Lung (tissue), 12 donors: ENCODE data around the gene PRR30. TPM values are rescaled to one million over a fixed set of nuclear protein-coding genes. Genes with fewer than 3 reads are reported as not detected.

Source experiments
- ATAC-seq: fragments of 200-7000 bp; cut with Tn5 transposase; one replicate; pipeline ENCODE4 v1.9.1; 2020; ENCODE audit warnings: moderate number of reproducible peaks; ENCODE audit not compliant: insufficient read depth, low FRiP score
- DNase-seq, 3 donors: peaks; one replicate each; pipeline ENCODE4 v3.0.0-alpha.2; 2013 to 2017
- H3K27ac ChIP-seq, 2 donors: one replicate each; pipeline ENCODE4 v1.5.1; 2013; ENCODE audit warnings: mild to moderate bottlenecking in 2 of 2, moderate library complexity in 2 of 2, control low read depth in 1 of 2, inconsistent platforms in 1 of 2, low read depth in 1 of 2, low read length in 1 of 2
- H3K27me3 ChIP-seq, 3 donors: one replicate each; pipeline ENCODE4 v1.5.1; 2013; ENCODE audit warnings: low read length in 2 of 3; ENCODE audit not compliant: control insufficient read depth in 3 of 3, insufficient read depth in 3 of 3
- H3K36me3 ChIP-seq, 4 donors: one replicate each; pipeline ENCODE4 v1.5.1; 2013; ENCODE audit warnings: low read length in 4 of 4, mild to moderate bottlenecking in 1 of 4, moderate library complexity in 1 of 4; ENCODE audit not compliant: control insufficient read depth in 4 of 4, insufficient read depth in 4 of 4
- H3K4me1 ChIP-seq, 5 donors: one replicate each; pipeline ENCODE4 v1.5.1; 2013; ENCODE audit warnings: low read length in 5 of 5, mild to moderate bottlenecking in 2 of 5, moderate library complexity in 1 of 5; ENCODE audit not compliant: control insufficient read depth in 5 of 5, insufficient read depth in 5 of 5
- H3K4me3 ChIP-seq: one replicate; pipeline ENCODE4 v1.5.1; 2013; ENCODE audit warnings: mild to moderate bottlenecking, control low read depth, moderate library complexity
- H3K9ac ChIP-seq, 2 donors: one replicate each; pipeline ENCODE4 v1.5.1; 2013; ENCODE audit warnings: low read length in 2 of 2, control low read depth in 1 of 2; ENCODE audit not compliant: insufficient read depth in 1 of 2
- H3K9me3 ChIP-seq, 4 donors: one replicate each; pipeline ENCODE4 v1.5.1; 2013; ENCODE audit warnings: low read length in 3 of 4, mild to moderate bottlenecking in 1 of 4, moderate library complexity in 1 of 4; ENCODE audit not compliant: control insufficient read depth in 4 of 4, insufficient read depth in 3 of 4
- WGBS, 2 donors: extraction: QIAGEN DNeasy Blood & Tissue Kit; methylation state at CpG; one replicate each; pipeline ENCODE4 v1.1.7; 2013; 5-methylcytosine and 5-hydroxymethylcytosine counted together
- polyA plus RNA-seq, 2 donors: library from polyadenylated mRNA; stranded (reverse); fragments of 200-250 nt; gene quantifications; one replicate each; pipeline ENCODE4 v1.2.1, GENCODE V29; 2013
- total RNA-seq, 2 donors: library from RNA; depleted of rRNA in 1 of 2; stranded (reverse); fragments of >200 nt in 1 of 2; gene quantifications; one replicate each; pipeline ENCODE4 v1.2.1, GENCODE V29; 2014 to 2021
- TF ChIP-seq, protein P1 (sequence below): IDR thresholded peaks from 2 replicates; pipeline ENCODE4 v1.5.1; 2012; ENCODE audit warnings: mild to moderate bottlenecking; ENCODE audit errors: control extremely low read depth, extremely low read depth
- donor health status: control.
- donor health status: control.
- donor health status: Bipolar disorder and iron deficiency.
- donor health status: healthy.
- donor health status: DM: yes; HTN: yes; CAD: no.

The PRR30 gene
- total and polyA plus RNA-seq, 4 donors = not detected

DNA sequence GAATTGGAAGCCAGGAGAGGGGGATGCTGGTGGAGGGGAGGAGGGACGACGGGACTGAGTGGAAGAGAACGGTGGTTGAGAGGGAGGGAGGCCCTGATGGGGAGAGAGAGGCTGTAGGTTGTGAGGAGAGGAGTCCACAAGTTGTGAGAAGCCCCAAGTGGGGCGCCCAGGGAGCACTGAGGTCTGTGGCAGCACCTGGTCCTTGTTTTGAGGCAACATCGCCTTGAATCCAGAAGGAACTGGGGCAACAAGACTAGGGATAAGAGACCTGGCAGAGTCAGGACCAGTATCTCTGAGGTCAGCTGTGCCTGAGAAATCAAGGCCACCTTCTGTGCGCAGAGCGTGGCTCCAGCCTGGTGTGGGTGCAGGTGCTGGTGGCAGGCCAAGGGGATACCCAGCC lies 1.1 kb downstream of the PRR30 start:
- WGBS, 2 donors = 84 to 90% methylated on average over 7 of the region's 7 CpGs
- peaks cover 0 to 3% (median 0%) of the 10 kb centered on the region in 4 donors for H3K36me3 ChIP-seq
- H3K27ac ChIP-seq = no peak overlapping the region
- no peaks in the 10 kb centered on the region for H3K27me3 ChIP-seq
- TF ChIP-seq, protein P1, sequence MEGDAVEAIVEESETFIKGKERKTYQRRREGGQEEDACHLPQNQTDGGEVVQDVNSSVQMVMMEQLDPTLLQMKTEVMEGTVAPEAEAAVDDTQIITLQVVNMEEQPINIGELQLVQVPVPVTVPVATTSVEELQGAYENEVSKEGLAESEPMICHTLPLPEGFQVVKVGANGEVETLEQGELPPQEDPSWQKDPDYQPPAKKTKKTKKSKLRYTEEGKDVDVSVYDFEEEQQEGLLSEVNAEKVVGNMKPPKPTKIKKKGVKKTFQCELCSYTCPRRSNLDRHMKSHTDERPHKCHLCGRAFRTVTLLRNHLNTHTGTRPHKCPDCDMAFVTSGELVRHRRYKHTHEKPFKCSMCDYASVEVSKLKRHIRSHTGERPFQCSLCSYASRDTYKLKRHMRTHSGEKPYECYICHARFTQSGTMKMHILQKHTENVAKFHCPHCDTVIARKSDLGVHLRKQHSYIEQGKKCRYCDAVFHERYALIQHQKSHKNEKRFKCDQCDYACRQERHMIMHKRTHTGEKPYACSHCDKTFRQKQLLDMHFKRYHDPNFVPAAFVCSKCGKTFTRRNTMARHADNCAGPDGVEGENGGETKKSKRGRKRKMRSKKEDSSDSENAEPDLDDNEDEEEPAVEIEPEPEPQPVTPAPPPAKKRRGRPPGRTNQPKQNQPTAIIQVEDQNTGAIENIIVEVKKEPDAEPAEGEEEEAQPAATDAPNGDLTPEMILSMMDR = no peak
- H3K9me3 ChIP-seq = no peaks in the 10 kb centered on the region
- DNase-seq (no peak), ATAC-seq (no peak)
- no peak overlapping the region for H3K9ac ChIP-seq
- H3K4me3 ChIP-seq = no peak overlapping the region
- H3K4me1 ChIP-seq = peaks cover 0 to 7% (median 4%) of the 10 kb centered on the region in 5 donors

DNA sequence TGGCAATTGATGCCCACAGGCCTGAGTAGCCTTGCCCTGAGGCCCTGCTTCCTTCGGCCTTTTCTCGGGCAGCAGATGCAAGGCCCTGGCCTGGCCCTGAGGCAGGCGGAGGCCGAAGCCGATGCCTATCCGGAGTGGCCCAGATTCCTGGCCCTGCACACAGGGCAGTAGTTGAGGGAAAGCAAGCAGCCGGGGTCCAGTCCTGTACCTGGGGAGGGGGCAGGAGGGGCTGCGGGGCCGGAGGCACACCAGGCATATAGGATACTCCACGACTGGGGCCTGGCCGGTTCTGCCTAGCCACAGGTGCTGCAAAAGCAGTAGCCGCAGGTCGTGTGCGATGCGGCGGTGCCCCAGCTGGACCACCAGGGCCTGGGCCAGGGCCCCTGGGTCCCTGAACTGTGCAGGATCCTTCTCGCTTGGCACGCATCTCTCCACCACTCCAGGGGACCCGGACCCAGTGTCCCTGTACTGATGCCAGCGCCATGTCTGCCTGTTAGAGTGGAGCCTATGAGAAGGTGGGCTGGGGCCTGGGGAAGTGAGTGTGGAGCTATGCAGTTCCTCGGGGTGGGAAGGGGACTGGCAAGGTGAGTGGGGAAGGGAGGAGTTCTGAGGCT lies 1.8 kb downstream of the PRR30 start:
- no peak for DNase-seq
- H3K4me3 ChIP-seq = no peak overlapping the region
- no peaks in the 10 kb centered on the region for H3K9me3 ChIP-seq
- H3K27me3 ChIP-seq = no peaks in the 10 kb centered on the region
- H3K9ac ChIP-seq = no peak overlapping the region
- peaks cover 0 to 12% (median 8%) of the 10 kb centered on the region in 5 donors for H3K4me1 ChIP-seq
- no peak for ATAC-seq
- TF ChIP-seq, protein P1 = no peak
- no peak overlapping the region for H3K27ac ChIP-seq
- peaks cover 0 to 9% (median 3%) of the 10 kb centered on the region in 4 donors for H3K36me3 ChIP-seq
- WGBS, 2 donors = 94 to 95% methylated on average over 21 of the region's 21 CpGs

DNA sequence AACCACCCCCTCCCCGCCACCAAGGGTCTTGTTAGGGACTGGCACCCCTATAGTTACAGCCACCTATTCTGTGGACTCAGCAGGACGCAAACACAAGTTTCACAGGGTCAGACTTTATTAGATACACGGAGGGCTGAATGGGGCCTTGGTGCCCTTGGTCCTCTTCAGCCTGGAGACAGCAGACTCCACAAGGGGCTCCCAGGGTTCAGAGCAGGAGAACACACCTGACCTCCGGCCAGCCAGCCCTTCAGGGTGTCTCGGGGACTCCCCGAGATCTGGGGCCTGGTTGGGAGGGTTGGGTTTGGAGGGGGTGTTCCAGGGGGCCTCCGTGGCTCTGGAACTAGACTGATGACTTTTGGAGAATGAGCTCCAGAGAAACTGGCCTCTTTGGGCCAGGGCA lies 2.5 kb downstream of the PRR30 start:
- no peak overlapping the region for H3K4me3 ChIP-seq
- no peaks in the 10 kb centered on the region for H3K9me3 ChIP-seq
- no peak for ATAC-seq
- H3K27me3 ChIP-seq = no peaks in the 10 kb centered on the region
- H3K9ac ChIP-seq = no peak overlapping the region
- H3K4me1 ChIP-seq = peaks cover 0 to 12% (median 8%) of the 10 kb centered on the region in 5 donors
- H3K27ac ChIP-seq = no peak overlapping the region
- WGBS, 2 donors = 91 to 94% methylated on average over 7 of the region's 7 CpGs
- DNase-seq = no peak
- H3K36me3 ChIP-seq = peaks cover 0 to 16% (median 9%) of the 10 kb centered on the region in 4 donors
- TF ChIP-seq, protein P1 = no peak

DNA sequence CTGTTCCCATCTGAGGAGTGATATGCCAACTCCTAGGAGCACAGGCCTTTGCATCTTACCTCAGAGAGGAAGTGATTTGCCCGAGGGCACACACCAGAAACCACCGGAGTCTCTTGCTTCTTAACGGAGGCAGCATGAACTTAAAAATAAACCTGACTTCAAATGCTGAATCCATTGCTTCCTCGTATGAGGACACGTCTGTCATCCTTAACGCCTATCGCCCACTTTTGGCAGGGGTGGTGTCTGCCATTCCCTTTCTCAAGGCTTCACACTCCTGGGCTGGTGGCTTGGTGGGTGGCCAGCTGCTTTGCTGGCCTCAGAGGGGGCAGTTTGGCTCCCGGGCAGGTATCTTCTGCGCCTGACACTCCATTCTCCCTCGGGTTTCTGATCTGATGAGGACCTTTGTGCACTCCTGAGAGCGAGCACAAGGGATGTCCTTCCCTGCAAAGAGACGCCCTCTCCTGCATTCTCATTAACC lies 3.7 kb downstream of the PRR30 start:
- Histone ChIP-seq H3K9ac (no peak overlapping the region), H3K36me3 (peaks cover 0 to 21% (median 20%) of the 10 kb centered on the region in 4 donors), H3K4me1 (peaks cover 0 to 12% (median 8%) of the 10 kb centered on the region in 5 donors), H3K9me3 (no peaks in the 10 kb centered on the region), H3K4me3 (no peak overlapping the region), H3K27ac (no peak overlapping the region), H3K27me3 (no peaks in the 10 kb centered on the region)
- DNase-seq (no peak), ATAC-seq (no peak)
- WGBS, 2 donors = 75 to 82% methylated on average over 12 of the region's 12 CpGs
- TF ChIP-seq, protein P1 = no peak
